HG02884 (cell line): ENCODE measurements around the gene MCAM.

Source experiments
- ATAC-seq: cut with Tn5 transposase; IDR thresholded peaks from one replicate; pipeline ENCODE4 v1.9.1; 2021; ENCODE audit warnings: mild to moderate bottlenecking, moderate library complexity; ENCODE audit not compliant: unreplicated experiment

MCAM gene, protein sequence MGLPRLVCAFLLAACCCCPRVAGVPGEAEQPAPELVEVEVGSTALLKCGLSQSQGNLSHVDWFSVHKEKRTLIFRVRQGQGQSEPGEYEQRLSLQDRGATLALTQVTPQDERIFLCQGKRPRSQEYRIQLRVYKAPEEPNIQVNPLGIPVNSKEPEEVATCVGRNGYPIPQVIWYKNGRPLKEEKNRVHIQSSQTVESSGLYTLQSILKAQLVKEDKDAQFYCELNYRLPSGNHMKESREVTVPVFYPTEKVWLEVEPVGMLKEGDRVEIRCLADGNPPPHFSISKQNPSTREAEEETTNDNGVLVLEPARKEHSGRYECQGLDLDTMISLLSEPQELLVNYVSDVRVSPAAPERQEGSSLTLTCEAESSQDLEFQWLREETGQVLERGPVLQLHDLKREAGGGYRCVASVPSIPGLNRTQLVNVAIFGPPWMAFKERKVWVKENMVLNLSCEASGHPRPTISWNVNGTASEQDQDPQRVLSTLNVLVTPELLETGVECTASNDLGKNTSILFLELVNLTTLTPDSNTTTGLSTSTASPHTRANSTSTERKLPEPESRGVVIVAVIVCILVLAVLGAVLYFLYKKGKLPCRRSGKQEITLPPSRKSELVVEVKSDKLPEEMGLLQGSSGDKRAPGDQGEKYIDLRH

DNA sequence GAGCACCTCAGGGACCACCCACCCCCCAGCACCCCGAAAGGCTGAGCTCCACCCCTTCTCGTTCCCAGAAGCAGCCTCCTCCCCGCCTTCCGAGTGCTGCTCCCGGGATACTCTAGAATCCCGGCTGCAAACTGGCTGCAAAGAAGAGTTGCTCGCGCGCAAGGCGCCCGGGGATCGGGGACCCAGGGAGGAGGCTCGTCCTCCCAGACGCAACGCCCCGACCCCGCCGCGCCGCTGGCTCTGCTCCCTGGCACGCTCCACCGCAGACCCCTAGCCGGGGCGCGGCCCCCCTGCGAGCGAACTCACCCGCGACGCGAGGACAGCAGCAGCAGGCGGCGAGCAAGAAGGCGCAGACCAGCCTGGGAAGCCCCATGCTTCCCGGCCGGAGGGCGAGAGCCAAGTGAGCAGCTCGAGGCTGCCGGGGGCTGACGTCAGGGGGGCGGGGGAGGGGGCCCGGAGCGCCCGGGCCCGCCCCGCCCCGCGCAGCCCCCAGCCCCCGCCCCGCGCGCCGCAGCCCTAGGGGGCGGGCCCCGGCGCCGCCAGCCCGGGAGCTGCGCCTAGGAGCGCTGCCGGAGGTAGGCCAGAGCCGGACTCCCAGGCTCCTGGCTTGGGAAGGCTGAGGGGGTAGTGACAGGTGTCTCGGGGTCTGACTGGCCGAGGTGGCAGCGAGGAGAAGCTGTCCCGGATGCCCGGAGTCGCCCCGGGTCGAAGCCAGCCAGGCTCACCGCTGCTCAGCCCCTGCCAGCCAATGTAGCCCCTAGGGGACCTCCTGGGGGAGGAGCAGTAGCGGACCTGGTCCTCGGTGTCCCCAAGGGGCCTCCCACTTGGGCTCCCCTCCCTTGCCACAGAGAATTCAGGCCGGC, at the start of gene MCAM:
Gene MCAM, minus strand, starts transcription at position 402 of the 863 bp plus-strand sequence. Its CDS starts 29 bp downstream, at position 373.
- ATAC-seq = no peak

DNA sequence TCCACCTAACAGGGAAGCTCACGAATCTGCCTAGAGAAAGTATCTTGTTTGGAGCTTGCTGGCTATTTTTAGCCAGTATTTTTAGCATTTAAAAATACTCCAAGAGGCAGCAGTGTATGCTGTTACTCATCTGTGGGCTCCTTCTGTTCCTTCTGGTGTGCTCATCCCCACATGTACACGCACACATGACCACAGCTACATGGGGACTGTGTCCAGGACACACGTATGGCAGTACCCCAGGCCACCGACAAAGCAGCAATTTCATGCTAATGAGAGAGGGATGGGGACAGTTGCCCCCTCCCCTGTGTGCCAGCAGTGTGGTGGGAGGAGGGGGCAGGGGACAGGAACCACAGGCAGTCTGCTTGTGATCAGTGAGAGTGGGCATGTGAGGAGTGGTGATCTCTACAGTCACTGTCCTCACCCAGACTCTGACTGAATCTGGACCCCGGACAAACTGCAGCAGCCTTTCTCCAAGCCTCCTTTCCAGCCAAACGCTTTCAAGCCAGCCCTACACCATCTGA, 48.2 kb upstream of the MCAM start:
- no peak for ATAC-seq

DNA sequence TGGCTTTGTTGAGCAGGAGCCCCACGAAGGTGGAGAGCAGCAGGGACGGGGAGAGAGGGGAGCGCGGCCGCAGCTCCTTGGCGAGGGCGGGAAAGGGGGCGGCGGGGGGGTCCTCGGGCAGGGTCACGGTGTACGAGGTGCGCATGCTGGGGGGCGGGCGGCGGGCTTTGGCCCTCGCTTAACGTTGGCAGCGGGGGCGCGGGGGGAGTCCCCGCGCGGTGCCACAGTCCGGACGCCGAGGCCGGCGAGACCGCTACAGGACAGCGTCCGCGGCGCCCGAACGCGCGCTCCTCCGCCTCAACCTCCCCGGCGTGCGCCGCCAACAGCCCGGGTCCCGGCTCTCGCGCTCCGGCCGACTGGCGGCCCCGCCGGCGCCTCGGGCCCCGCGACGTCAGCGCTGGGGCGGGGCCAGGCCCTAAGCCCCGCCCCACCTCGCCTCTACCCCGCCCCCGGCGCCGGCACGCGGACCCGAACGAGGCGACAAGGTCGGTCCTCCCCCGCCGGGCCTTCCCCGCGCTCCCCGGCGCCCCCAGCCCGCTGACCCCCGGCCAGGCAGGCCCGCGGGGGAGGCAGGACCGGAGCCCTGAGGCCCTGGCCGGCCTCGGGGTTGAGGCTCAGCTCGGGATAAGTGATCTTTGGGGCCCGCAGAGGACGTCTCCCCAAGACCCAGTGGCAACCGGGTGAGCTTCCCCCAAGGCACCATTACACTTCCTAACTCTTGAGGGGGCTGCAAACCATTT, 47.1 kb upstream of the MCAM start:
- ATAC-seq = no peak

DNA sequence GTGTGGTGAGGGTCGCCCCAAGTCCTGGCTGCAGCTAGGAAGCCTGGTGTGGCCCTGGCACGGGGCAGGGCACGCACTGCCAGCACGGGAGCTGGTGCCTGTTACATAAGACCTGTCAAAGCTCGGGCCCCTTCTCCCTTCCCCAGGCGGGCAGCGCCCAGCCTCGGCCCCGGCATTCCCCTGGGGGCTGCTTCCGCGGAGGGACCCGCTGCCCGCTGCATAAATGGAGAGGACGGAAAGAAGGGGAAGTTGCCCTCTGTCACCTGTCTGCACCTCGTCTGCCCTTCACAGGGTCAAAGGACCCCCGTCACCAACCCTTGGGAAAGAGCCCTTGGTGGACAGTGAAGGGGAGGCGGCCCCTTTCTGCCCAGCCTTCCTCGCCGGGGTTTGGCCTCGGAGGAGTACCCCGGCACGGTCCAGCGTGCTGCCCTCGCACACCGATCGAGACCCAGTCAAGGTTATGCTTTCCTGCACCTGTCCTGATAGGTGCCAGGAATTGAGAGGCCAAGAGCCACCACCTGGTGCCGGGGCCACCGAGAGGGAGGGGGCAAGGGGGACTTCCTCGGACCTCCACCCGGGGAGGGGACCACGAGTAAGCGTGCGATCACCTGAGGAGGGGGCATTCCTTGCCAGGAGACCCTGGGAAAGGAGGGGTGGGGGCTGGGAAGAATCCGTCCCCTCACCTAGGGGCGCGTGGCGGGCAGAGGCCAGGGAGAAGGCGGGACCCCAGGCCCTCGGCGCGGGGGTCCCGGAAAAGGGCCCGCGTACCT, 46.3 kb upstream of the MCAM start:
- no peak for ATAC-seq

DNA sequence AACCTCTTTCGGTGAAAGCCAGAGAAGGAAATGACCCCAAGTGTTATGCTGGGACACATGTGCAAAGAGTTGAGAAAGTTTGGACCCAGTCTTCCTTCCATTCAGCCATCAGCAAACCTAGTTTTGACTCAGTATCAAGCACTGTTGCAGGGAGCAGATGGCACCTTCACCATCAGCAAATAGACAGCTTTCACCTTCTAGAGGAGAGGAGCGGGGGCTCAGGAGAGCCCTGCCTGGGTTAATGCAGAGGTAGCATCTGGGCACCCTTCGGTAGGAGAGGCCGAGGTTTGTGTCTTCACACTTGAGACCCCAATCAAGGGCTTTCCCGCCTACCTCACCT, 45.8 kb upstream of the MCAM start:
- no peak for ATAC-seq

DNA sequence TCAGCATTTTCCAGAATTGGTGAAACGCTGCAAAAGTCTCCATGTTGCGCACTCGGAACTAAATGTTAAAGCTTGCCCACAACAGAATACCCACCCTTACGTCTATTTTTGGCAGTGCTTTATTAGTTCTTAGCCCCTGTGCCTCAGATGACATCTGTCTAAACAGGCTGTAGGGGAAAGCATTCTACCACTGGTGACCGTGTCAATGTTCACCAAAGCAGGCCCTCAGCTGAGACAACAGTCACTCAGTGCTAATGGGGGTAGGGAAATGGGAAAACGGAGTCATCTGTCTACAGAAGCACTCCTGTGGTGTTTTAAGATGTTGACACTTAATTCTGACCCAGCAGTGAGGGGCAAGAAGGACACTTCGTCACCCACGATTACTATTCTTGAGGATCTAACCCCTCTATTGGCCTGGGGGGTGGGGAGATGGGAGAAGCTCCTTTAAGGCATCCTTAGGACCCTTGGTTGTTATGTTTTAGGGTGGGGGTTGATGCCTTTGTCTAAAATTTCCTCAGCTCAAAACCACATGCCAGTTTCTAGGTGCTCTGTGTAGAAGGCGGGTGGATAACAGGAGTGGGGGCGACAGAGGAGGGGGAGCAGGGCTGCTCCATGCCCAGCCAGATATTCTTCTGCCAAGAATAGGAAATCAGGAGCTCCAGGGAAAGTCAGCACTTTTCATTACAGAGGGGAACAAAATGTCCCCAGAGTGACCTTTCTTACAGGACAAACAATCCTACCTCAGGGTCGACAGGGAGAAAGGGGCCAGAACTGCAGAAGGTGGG, 45.2 kb upstream of the MCAM start:
- ATAC-seq = no peak

DNA sequence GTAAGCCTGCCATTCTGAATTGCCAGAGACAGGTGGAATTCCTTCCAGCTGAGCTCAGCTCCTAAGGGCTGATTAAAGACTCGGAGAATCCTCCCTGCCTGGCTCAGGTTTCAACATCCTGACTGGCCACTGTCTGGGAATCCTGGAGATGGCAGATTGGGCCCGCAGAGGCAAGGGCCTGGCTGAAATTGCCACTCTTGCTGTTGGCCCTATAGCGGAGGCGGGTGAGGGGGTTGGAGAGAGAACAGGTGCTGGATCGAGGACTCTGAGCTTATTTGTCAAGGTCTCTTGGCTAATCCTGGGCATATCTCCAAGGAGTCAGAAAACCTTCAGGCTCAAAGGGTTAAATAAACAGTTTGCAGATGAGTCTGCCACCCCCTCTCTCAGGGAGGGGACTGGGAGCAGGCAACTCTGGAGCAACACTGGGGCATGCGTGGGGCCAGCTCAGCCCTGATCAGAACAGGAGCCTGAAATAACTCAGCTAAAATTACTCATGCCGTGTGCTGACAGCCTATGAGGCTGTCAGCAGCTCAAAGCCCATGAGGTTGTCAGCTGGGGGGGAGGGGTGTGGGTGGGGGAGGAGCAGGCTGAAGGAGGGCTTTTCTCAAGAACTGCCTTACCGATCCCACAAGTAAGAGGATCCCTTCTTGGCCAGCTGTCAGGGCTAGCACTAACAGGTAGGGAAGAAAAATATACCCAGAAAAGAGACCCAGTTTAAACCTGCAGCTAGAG, 44.3 kb upstream of the MCAM start:
- ATAC-seq = no peak

DNA sequence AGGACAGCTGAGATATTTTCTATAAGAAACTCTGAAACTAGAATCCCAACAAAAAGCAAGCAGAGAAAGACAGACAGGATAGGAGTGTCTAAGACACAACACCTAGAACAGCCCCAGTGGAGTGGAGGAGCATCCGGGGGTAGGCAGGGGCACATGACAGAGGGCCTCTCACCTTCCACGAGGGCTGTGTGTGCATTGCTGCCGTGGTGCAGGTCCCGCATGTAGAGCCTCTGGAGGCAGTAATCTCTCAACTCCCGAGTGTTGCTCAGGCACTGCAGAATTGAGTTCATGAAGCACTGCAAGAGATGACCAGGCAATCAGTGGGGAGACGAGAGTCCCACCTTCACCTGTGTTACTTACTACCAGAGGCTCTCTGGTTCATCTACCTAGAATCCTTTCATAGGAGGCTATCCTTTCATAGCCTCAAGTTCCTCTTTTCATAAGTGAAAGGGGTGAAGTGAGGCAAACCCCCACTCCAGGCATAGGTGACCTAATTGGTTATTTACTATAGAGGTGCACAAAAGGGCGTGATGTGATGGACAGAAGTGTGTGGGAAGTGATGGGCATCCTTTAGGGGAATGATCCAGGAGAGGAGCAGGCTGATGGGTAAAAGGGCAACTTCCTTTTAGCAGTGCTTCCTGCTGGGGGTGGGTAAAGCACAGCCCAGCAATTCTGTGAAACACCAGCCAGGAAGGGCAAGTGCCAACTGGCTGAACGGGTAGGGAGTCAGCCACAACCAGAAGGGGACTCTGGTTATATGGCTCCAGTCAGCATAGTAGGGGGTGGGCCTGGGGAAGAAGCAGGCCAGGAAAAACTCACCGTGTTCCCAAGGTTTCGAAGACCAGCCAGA, 42.7 kb upstream of the MCAM start:
- no peak for ATAC-seq

DNA sequence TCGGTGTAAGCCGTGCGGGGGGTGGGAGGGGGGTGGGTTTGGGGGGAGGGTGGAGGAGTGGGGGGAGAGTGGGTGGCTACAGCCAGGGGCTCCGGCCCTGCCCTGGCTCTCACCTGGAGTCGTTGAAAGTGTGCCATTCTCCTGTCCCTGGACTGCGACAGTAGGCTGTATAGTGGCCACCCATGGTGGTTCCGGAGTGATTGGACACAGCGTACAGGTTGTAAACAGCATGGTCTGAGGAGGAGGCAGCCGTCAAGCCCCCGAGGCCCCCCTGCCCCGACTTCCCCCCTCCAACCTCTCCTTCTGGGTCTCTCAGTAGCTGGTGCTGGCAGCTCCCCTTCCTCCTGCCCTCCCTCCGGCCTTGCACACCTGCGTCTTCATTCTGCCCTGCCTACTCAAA, 40.1 kb upstream of the MCAM start:
- no peak for ATAC-seq

DNA sequence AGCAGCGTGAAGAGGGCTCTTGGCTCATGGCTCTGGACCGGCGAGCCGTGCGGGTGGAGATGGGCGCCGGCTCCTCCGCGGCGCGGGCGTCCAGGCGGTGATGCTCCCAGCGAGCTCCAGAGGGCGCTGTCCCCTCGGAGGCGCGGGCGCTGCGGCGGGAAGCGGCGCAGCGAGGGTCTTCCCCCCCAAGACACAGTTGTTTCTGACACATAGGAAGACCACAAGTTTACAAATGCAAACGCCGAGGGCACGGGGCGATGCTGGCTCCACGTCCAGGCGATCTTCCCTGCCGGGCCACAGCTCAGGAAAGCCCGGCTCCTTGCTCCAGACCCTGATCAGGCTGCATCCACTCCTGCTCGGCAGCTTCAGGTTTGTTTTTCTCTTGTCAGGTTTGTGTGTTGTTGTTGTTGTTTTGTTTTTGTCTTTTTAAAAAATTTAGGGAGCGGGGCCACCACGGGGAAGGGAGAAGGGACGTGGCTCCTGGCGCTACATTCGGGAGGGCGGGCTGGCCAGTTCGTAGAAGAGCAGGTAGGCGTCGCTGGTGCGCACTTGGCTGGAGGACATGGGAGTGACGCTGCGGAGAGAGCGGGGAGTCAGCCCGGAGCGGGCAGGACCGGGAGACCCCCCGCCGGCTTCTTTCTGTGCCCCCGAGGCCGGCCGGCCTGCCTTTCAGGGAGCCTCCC, 39.6 kb upstream of the MCAM start:
- peak; percentile 62 for ATAC-seq

DNA sequence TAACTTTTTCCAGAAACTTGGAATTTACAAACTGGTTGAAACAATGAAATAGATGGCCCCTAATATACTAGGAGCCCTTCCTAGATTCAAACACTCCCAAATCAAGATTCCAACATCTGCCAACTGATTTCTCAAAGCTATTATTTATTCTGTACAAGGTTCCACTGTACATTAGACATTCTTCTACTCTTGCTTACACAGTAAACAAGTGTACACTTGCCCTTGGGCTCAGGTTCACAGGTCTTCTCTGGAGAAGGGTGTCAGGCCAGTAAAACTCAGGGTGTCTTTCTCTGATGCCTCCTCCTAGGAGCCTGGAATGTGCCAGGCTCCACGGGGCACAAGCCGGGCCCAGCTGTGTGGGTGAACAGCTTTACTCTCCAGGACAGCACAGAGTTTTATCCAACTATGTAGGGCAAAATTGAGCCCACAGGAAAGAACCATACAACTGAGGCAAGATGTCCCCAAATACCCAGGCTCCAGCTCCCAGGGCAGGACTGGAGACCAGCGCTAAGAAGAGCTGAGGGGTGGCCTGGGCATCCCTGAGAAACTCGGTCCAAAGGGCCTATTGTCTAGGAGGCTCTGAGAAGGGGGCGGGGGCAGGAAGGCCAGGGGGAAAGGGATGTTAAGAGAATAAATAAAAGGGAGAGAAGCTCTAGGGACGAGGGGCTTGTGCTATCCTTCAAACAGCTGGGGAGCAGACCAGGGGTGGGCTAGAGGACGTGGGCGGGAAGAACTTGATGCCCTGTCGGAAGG, 38.3 kb upstream of the MCAM start:
- ATAC-seq = no peak

DNA sequence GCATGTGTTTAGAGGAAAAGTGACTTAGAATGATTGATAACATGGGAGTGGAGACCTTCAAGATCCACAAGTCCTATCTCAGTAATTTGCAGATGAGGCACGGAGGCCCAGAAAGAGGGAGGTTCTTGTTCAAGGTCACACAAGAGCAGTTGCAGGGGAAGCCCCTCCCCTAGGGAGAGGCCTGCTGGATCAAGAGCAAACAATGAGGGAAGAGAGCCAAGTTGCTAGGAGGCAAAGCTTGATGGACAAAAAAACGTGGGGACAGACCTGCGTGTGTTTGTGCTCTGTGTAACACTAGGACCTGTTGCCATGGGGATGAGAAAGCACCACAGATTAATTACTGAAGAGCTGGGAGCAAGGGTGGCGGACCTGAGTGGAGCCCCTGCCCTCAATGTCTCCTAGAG, 35.9 kb upstream of the MCAM start:
- no peak for ATAC-seq

DNA sequence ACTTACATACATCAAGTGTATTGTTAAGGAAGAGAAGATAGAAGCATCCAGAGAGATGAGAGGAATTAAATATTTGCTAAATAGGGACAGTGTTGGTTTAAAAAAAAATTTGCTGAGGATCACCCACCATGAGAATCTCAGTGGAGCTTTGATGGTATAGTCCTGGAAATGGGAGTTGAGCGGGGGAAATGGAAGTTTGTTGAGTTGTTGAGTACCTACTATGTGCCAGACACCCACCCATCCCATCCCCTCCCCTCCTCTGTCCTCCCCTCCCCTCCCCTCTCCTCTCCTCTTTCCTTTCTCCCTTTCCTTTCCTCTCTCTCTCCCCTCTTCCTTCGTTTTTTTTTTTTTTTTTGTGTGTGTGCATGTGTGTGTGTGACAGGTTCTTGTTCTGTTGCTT, 34.3 kb upstream of the MCAM start:
- ATAC-seq = no peak

DNA sequence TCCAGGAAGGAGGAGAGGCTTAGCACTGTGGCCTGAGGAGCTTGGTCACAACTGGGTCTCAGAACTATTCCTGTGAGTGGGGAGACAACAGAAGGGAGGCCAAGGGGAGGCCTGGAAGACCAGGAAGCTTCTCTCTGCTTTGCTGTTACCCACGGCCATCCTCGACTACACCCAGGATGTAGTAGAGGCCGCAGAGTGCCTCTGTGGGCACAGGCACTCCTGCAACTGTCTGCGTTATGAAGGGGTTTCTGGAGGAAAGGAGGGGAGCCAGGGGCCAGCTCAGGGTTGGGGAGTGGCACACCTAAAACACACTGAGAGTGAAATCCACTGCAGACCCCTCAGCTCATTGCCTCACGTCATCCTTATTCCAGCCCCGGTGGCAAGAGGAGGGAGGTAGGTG, 33.4 kb upstream of the MCAM start:
- no peak for ATAC-seq

DNA sequence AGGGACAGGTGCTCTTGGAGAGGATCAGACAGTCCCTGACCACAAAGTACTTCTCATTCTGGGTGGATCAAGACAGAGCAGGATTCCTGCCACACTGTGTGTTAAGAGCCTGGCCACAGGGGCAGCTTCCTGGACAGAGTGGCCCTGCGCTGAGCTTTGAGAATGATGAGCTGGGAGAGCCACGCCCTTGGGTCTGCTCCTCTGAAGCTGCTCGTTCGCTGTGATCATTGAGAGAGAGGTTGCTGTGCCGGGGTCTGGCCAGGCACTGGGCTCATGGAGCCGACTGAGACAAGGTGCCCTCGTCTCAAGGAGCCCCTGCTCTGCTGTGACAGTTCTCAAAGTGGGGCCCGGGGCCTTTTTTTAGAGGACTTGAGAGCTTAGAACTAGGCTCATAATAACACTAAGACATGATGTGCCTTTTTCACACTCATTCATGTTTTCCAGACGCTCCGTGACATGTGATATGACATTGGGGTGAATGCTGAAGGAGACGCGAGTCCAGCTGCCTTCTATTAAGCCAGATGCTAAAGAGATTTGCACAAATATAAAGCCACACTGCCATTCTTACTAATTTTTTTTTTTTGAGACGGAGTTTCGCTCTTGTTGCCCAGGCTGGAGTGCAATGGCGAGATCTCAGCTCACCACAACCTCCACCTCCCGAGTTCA, 31.1 kb upstream of the MCAM start:
- ATAC-seq = no peak

DNA sequence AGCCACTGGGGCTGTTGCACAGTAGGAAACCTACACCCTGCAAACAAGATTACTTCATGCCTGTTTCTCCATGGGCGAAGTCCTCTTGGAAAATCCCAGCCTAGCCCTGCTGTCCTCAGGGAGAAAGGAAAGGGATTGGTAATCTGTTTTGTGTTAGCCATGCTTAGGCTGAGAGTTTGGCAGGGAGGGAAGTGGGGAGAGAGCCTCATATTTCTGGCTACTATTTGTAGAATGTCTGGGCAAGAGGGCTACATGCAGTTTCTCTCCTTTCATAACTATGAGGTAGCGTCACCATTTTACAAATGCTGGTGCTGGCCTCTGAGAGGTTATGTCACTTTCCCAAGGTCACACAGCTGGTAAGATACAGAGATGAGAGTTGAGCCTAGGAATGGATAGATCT, 30.3 kb upstream of the MCAM start:
- ATAC-seq = no peak
